ENCODE data around the gene PLET1.
A peak's percentile ranks its signal among the peaks of the same experiment; 100 is the strongest.

The PLET1 gene

GRCh38 chr11:112237451-112237850, 23.2 kb downstream of the PLET1 start:
- no peak for DNase-seq

GRCh38 chr11:112235750-112236390, 24.8 kb downstream of the PLET1 start:
- no peak for DNase-seq

DNA sequence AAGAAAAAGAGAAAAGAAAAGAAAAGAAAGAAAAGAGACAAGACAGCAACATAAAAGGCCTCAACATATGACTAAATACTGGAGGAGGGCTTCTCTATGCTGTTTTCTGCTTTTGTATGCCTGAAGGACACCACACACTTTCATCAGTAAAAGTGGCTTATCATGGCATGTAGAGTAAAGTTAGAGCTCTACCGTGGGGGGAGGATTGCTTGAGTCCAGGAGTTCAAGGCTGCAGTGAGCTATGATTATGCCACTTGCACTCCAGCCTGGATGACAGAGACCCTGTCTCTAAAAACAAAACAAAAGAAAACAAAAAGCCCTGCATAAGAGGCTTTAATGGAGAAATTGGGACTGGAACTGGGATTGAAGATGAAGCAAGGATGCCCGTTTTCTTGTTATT, 28.7 kb downstream of the PLET1 start:
- no peak for DNase-seq

- DNase-seq = no peak
Measured at GRCh38 chr11:112229746-112230433, 30.8 kb downstream of the PLET1 start.

DNA sequence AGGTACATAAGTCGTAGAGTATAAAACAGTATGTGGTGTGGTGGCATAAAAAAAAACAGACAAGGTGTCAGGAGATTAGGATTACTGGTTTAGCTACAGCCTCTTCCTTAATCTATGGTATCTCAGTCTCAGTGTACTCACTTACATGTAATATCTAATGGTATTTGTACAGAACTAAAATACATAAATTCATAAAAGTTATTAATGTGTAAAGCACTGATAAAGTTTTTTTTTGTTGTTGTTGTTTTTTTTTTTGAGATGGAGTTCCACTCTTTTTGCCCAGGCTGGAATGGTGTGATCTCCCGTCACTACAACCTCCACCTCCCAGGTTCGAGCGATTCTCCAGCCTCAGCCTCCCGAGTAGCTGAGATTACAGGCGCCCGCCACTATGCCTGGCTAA, 31.5 kb downstream of the PLET1 start:
- DNase-seq = no peak

DNA sequence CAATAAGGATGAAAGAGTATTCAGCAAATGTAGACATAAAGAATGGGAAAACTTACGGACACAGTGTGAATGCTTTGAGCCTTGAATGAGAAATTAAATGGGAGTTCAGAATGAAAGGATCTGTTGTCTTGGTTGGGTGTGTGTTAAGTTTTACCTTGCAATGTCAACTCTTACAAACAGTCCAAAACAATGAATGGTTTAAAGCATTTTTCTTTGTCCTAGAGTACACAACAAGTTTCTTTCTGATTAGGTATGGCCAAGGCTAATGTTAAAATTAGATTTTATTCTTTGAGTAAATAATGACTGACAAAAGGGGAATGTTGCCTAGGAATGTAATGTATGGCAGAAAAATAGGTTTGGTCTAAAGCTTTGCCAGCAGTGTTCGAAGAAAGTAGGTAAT, 32.0 kb downstream of the PLET1 start:
- DNase-seq = no peak

DNA sequence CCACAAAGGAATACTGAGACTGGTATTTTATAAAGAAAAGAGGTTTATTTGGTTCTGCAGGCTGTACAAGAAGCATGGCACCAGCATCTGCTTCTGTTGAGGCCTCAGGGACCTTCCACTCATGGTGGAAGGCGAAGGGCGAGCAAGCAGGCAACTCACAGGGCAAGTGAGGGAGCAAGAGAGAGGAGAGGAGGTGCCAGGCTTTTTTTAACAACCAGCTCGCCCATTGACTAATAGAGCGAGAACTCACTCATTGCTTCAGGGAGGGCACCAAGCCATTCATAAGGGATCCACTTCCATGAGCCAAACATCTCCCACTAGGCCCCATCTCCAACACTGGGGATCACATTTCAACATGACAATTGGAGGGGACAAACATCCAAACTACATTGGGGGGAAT, 33.2 kb downstream of the PLET1 start:
- no peak for DNase-seq

DNA sequence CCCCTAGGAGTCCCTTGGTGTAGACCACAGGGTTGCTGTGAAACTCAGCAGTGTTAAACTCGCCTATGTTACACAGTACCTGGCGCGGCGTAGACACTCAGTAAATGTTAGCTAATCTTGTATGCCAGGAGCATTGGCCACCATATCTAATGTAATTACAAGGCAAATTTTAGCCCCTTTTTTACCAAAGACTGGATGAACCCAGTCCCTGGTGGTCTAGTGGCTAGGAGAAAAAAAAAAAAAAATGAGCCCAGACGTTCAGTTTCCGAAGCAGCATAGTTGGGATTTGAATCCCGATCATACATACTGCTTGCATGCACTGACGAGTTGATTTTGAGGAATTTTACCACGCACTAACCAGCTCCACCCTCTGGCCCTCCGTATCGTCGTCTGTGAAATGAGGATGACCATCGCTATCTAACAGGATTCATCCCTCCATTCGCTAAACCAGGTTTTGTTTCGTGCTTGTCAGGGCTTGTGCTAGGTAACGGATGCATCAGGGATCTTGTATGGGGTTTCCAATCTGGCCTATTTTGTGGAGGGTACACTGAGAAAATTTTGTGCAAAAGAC, 33.7 kb downstream of the PLET1 start:
- no peak for DNase-seq

GRCh38 chr11:112226062-112226830, 34.4 kb downstream of the PLET1 start, which contains the start of gene PTS:
PTS (plus strand) TSS chr11:112226428; CDS start chr11:112226444, 16 bp downstream.
- DNase-seq = peak; percentile 85

- no peak for DNase-seq
Measured at GRCh38 chr11:112225753-112226061, 35.0 kb downstream of the PLET1 start.

GRCh38 chr11:112223754-112224532, 36.7 kb downstream of the PLET1 start:
- DNase-seq = no peak

GRCh38 chr11:112223121-112223520, 37.5 kb downstream of the PLET1 start:
- DNase-seq = no peak

GRCh38 chr11:112222303-112222702, 38.4 kb downstream of the PLET1 start:
- no peak for DNase-seq

GRCh38 chr11:112221274-112221835, 39.3 kb downstream of the PLET1 start:
- no peak for DNase-seq

GRCh38 chr11:112219476-112220232, 41.0 kb downstream of the PLET1 start:
- DNase-seq = no peak

DNA sequence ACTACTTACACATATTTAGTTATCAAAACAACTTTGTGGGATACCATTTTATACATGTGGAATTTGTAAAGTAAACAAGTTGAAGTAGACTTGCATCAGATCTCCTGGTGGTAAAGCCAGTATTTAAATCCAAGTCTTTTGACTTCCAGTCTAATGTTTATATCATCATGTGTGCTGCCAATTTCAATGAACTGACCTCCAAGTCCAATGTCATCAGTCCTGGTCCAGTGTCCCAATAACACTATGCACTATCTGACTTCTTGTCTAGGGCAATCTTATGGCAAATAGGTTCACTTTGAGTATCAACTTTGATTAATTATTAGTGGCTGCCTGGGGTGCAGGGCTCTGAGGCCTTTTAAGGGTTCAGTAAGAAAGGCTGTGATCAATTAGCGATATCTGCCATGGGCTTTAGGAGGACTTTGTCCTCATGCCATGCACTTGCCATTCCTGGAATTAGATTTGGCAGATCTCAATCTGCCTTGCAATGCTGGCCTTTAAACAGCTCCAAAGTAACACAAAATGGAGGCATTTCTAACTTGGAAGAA, 44.0 kb downstream of the PLET1 start:
- DNase-seq = no peak

- no peak for DNase-seq
Measured at GRCh38 chr11:112215621-112216020, 45.0 kb downstream of the PLET1 start.

- DNase-seq = no peak
Measured at GRCh38 chr11:112213753-112214152, 46.9 kb downstream of the PLET1 start.

DNA sequence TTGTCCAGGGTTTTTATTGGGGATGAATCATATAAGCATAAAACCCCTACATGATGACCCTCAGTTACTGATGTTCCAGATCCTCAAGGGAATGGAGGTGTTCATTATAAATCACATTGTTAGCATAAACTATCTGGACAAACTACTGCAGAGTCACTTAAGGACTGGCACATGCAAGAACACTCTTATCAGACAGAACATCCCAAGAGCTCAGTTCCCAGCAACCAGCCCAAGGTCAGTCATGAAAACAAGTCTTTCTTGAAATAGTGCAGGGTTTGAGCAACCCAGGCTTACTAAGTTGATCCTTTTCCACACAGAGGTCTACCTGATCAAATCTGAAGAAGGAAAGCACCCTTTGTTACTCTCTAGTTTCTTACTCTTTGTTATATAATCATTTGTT, 48.0 kb downstream of the PLET1 start:
- DNase-seq = no peak

DNA sequence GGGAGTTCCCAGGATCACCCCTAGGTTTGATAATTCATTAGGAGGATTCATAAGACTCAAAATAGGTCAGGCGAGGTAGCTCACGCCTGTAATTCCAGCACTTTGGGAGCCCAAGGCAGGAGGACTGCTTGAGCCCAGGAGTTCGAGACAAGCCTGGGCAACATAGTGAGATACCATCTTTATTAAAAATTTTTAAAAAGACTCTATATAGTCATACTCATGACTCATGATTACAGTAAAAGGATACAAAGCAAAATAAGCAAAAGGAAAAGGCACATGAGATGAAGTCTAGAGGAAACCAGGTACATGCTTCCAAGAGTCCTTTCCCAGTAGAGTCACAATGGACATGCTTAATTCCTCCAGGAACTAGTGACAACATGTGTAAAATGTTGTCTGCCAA, 48.4 kb downstream of the PLET1 start:
- DNase-seq = no peak

GRCh38 chr11:112211536-112211935, 49.1 kb downstream of the PLET1 start:
- DNase-seq = no peak

GRCh38 chr11:112210890-112211289, 49.8 kb downstream of the PLET1 start:
- DNase-seq = no peak

Data from stimulated activated CD8-positive, alpha-beta memory T cell treated with anti-CD3 and anti-CD28 coated beads, Interleukin-4, amount 100 ng/mL, for 48 hours (primary cell).